Stimulated activated CD4-positive, alpha-beta T cell treated with anti-CD3 and anti-CD28 coated beads, Interleukin-12 subunit alpha, Interleukin-12 subunit beta, amount 100 ng/mL, for 24 hours (primary cell): ENCODE results near the gene SHB.
"Not testable (repeated sequence)": the region's sequence is repeated elsewhere in the genome, so short reads cannot be mapped to it uniquely, and the experiment has no call there.

ENCODE experiments used
- DNase-seq, 2 experiments: peaks; one replicate each; pipeline ENCODE4 v3.0.0-alpha.2; 2020; ENCODE audit warnings: low read depth in 2 of 2

The SHB gene

GRCh38 chr9:38063363-38063707, 5.7 kb downstream of the SHB start:
- DNase-seq, result no peak

- DNase-seq, result no peak
Observed at GRCh38 chr9:38062498-38063362, 6.3 kb downstream of the SHB start.

- DNase-seq, result no peak
Observed at GRCh38 chr9:38062106-38062497, 6.9 kb downstream of the SHB start.

- DNase-seq, result no peak
Observed at GRCh38 chr9:38061326-38061977, 7.6 kb downstream of the SHB start.

- DNase-seq, result no peak
Observed at GRCh38 chr9:38060681-38061080, 8.3 kb downstream of the SHB start.

- no peak for DNase-seq
Observed at GRCh38 chr9:38059233-38059936, 9.6 kb downstream of the SHB start.

- no peak for DNase-seq
Observed at GRCh38 chr9:38058452-38059232, 10.4 kb downstream of the SHB start.

- no peak for DNase-seq
Observed at GRCh38 chr9:38057416-38058195, 11.4 kb downstream of the SHB start.

GRCh38 chr9:38054653-38055052, 14.4 kb downstream of the SHB start:
- no peak for DNase-seq

GRCh38 chr9:38053697-38054461, 15.1 kb downstream of the SHB start:
- DNase-seq, result no peak

- no peak for DNase-seq
Observed at GRCh38 chr9:38051780-38052546, 17.1 kb downstream of the SHB start.

GRCh38 chr9:38048316-38048969, 20.6 kb downstream of the SHB start:
- no peak for DNase-seq

- no peak for DNase-seq
Observed at GRCh38 chr9:38047301-38048251, 21.5 kb downstream of the SHB start.

GRCh38 chr9:38046661-38047300, 22.2 kb downstream of the SHB start:
- DNase-seq, result no peak

- not testable (repeated sequence) for DNase-seq
Observed at GRCh38 chr9:38045939-38046338, 23.1 kb downstream of the SHB start.

- DNase-seq, result no peak
Observed at GRCh38 chr9:38044706-38045105, 24.3 kb downstream of the SHB start.

- DNase-seq, result no peak
Observed at GRCh38 chr9:38043931-38044623, 24.9 kb downstream of the SHB start.
